ENCODE measurements around the gene NR0B2. TPM values are rescaled to one million over a fixed set of nuclear protein-coding genes. Genes with fewer than 3 reads are reported as not detected.
A peak's percentile ranks its signal among the peaks of the same experiment; 100 is the strongest.

Gene NR0B2
- total and polyA plus RNA-seq, 2 of the 13 experiments (the other 11 are each of a cell fraction or from before 2014, with no cell fraction given): 72.5 to 133 TPM

DNA sequence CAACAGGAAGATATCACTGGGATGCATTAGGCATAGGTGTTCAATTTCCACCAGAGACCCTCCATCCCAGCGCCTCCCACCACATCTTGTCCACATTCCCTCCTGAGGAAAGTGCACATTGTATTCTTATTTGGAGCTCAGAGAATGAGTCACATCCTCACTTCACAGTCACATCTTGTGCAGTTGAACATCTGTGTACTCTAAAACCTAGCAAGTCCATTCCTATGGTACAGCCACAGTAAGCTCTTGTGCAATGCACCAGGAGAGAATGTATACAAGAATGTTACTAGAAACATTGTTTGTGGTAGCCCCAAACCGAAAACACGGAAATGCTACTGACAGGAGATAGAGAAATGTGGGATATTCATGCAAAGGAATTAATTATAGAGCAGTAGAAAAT, 48.1 kb upstream of the NR0B2 start (continued):
- TF ChIP-seq NR1H2 (CRISPR knock-in tag; IDR thresholded peaks at IDR 0.05; ENCODE audit: borderline replicate concordance, low read depth): no peak
- TF ChIP-seq SRF (IDR thresholded peaks at IDR 0.05; ENCODE audit: low read depth, low read length): no peak
- TF ChIP-seq ZNF724P (CRISPR knock-in tag; IDR thresholded peaks at IDR 0.05; ENCODE audit: borderline replicate concordance): no peak
- 0 out of 2 replicates have a peak, but pooled peaks have one; percentile 16 for TF ChIP-seq MEIS2 (CRISPR knock-in tag; IDR thresholded peaks at IDR 0.05)
- no peak for TF ChIP-seq DNMT1 (CRISPR knock-in tag; IDR thresholded peaks at IDR 0.05)
- TF ChIP-seq, protein P1, sequence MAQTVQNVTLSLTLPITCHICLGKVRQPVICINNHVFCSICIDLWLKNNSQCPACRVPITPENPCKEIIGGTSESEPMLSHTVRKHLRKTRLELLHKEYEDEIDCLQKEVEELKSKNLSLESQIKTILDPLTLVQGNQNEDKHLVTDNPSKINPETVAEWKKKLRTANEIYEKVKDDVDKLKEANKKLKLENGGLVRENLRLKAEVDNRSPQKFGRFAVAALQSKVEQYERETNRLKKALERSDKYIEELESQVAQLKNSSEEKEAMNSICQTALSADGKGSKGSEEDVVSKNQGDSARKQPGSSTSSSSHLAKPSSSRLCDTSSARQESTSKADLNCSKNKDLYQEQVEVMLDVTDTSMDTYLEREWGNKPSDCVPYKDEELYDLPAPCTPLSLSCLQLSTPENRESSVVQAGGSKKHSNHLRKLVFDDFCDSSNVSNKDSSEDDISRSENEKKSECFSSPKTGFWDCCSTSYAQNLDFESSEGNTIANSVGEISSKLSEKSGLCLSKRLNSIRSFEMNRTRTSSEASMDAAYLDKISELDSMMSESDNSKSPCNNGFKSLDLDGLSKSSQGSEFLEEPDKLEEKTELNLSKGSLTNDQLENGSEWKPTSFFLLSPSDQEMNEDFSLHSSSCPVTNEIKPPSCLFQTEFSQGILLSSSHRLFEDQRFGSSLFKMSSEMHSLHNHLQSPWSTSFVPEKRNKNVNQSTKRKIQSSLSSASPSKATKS (CRISPR knock-in tag; IDR thresholded peaks at IDR 0.05): no peak
- no peak for TF ChIP-seq KLF9 (CRISPR knock-in tag; IDR thresholded peaks at IDR 0.05; ENCODE audit: low read depth)
- TF ChIP-seq CREB1 (IDR thresholded peaks at IDR 0.05): no peak
- peak; percentile 64 for TF ChIP-seq CREB1 (CRISPR knock-in tag; IDR thresholded peaks at IDR 0.05)
- TF ChIP-seq BRCA1 (CRISPR knock-in tag; IDR thresholded peaks at IDR 0.05): no peak
- no peak for TF ChIP-seq AGO2 (optimal IDR thresholded peaks at IDR 0.05; ENCODE audit: low read depth, low read length)
- TF ChIP-seq CEBPB (IDR thresholded peaks at IDR 0.05; ENCODE audit: borderline replicate concordance, low read depth, low read length): peak; percentile 98
- TF ChIP-seq LRRFIP1 (CRISPR knock-in tag; conservative IDR thresholded peaks at IDR 0.05): no peak
- TF ChIP-seq, protein P2, sequence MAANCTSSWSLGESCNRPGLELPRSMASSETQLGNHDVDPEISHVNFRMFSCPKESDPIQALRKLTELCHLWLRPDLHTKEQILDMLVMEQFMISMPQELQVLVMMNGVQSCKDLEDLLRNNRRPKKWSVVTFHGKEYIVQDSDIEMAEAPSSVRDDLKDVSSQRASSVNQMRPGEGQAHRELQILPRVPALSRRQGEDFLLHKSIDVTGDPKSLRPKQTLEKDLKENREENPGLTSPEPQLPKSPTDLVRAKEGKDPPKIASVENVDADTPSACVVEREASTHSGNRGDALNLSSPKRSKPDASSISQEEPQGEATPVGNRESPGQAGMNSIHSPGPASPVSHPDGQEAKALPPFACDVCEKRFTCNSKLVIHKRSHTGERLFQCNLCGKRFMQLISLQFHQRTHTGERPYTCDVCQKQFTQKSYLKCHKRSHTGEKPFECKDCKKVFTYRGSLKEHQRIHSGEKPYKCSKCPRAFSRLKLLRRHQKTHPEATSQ (CRISPR knock-in tag; IDR thresholded peaks at IDR 0.05; ENCODE audit: borderline replicate concordance): no peak
- TF ChIP-seq NCOR1 (IDR thresholded peaks at IDR 0.05; ENCODE audit: borderline replicate concordance, low read length): no peak
- TF ChIP-seq ZNF460 (CRISPR knock-in tag; IDR thresholded peaks at IDR 0.05; ENCODE audit: borderline replicate concordance): no peak
- no peak for TF ChIP-seq U2AF2 (IDR thresholded peaks at IDR 0.05; ENCODE audit: low read depth, low read length)
- TF ChIP-seq ZNF577 (CRISPR knock-in tag; IDR thresholded peaks at IDR 0.05; ENCODE audit: borderline replicate concordance, low read depth): no peak
- no peak for TF ChIP-seq EEA1 (CRISPR knock-in tag; IDR thresholded peaks at IDR 0.05; ENCODE audit: borderline replicate concordance)
- TF ChIP-seq TBX3 (IDR thresholded peaks at IDR 0.05; ENCODE audit: borderline replicate concordance): no peak
- peak; percentile 43; the same call in 1 of the 2 replicates for TF ChIP-seq ZNF792 (CRISPR knock-in tag; IDR thresholded peaks at IDR 0.05)
- no peak for TF ChIP-seq ZBTB42 (CRISPR knock-in tag; IDR thresholded peaks at IDR 0.05)
- TF ChIP-seq HNRNPH1 (optimal IDR thresholded peaks at IDR 0.05; ENCODE audit: low read depth, low read length): no peak
- TF ChIP-seq ZNF788 (CRISPR knock-in tag; IDR thresholded peaks at IDR 0.05; ENCODE audit: borderline replicate concordance): no peak
- no peak for TF ChIP-seq RAD21 (CRISPR knock-in tag; IDR thresholded peaks at IDR 0.05)
- no peak for TF ChIP-seq ZNF563 (CRISPR knock-in tag; IDR thresholded peaks at IDR 0.05)
- no peak for TF ChIP-seq ZNF350 (CRISPR knock-in tag; IDR thresholded peaks at IDR 0.05; ENCODE audit: borderline replicate concordance, low read depth)
- peak; percentile 30 for TF ChIP-seq PHF5A (CRISPR knock-in tag; IDR thresholded peaks at IDR 0.05; ENCODE audit: low read depth, unreplicated experiment)

All from HepG2 (cell line).